Gastroesophageal sphincter (tissue), 3 donors: ENCODE measurements around the gene KLK8.

Source experiments
- CTCF ChIP-seq, 4 experiments: fragments of 200-600 bp in 2 of 4; fragments of 450-650 bp in 2 of 4; sonication (generic) in 1 of 4; IDR thresholded peaks; one replicate each; pipeline ENCODE4 v1.5.1; 2017 to 2019; ENCODE audit warnings: antibody characterized with exemption in 4 of 4, mild to moderate bottlenecking in 2 of 4, moderate library complexity in 2 of 4
- POLR2A ChIP-seq, 2 donors: fragments of 450-650 bp; IDR thresholded peaks; one replicate each; pipeline ENCODE4 v1.6.1; 2017; ENCODE audit warnings: antibody characterized with exemption in 2 of 2, mild to moderate bottlenecking in 2 of 2, moderate library complexity in 1 of 2

GRCh38 chr19:51040151-51040550, 38.7 kb upstream of the KLK8 start:
- no peak for TF ChIP-seq CTCF (IDR thresholded peaks at IDR 0.05)
- no peak for TF ChIP-seq POLR2A (IDR thresholded peaks at IDR 0.05)
